ENCODE data around the gene KCNJ4.

- no peak for TF ChIP-seq CTCF (IDR thresholded peaks at IDR 0.05)
- no peak for TF ChIP-seq EZH2phosphoT487 (IDR thresholded peaks at IDR 0.05)
- TF ChIP-seq EZH2 (IDR thresholded peaks at IDR 0.05) = no peak
Observed at GRCh38 chr22:38465673-38466490, 10.9 kb upstream of the KCNJ4 start.

Data from neural progenitor cell (in vitro differentiated cells).